Neuronal stem cell (in vitro differentiated cells): ENCODE results near the gene CDCA4. TPM values are rescaled to one million over a fixed set of nuclear protein-coding genes. Genes with fewer than 3 reads are reported as not detected.

Experiments used
- DNase-seq: peaks from one replicate; pipeline ENCODE4 v3.0.0-alpha.2; 2013; ENCODE audit warnings: low spot score
- H2AFZ ChIP-seq: one replicate; pipeline ENCODE4 v1.6.1; 2013; ENCODE audit warnings: mild to moderate bottlenecking, low read length, inconsistent platforms
- H2AK5ac ChIP-seq: 2 replicates; pipeline ENCODE4 v1.6.1; 2013; ENCODE audit warnings: low read depth, mild to moderate bottlenecking, inconsistent platforms, low read length, moderate library complexity, mixed read lengths
- H2BK120ac ChIP-seq: 2 replicates; pipeline ENCODE4 v1.6.1; 2013; ENCODE audit warnings: low read depth, mild to moderate bottlenecking, inconsistent platforms, low read length, moderate library complexity, mixed read lengths
- H2BK12ac ChIP-seq: one replicate; pipeline ENCODE4 v1.6.1; 2013; ENCODE audit warnings: low read length, inconsistent platforms
- H2BK15ac ChIP-seq: 2 replicates; pipeline ENCODE4 v1.6.1; 2013; ENCODE audit warnings: mild to moderate bottlenecking, low read length, inconsistent platforms, mixed read lengths
- H2BK5ac ChIP-seq: one replicate; pipeline ENCODE4 v1.6.1; 2013; ENCODE audit warnings: inconsistent platforms, mild to moderate bottlenecking, low read length, moderate library complexity
- H3K14ac ChIP-seq: one replicate; pipeline ENCODE4 v1.6.1; 2013; ENCODE audit warnings: low read length, inconsistent platforms
- H3K18ac ChIP-seq: 2 replicates; pipeline ENCODE4 v1.6.1; 2013; ENCODE audit warnings: low read length, inconsistent platforms
- H3K23ac ChIP-seq: 2 replicates; pipeline ENCODE4 v1.6.1; 2013; ENCODE audit warnings: low read depth, mild to moderate bottlenecking, mixed read lengths, low read length, inconsistent platforms; ENCODE audit not compliant: poor library complexity
- H3K27ac ChIP-seq: replicated peaks from 3 replicates; pipeline ENCODE4 v1.5.1; 2013; ENCODE audit warnings: low read length, inconsistent platforms
- H3K27me3 ChIP-seq, 3 experiments: 2 replicates each; pipeline ENCODE4 v1.6.1; 2013; ENCODE audit warnings: low read length in 3 of 3, mild to moderate bottlenecking in 2 of 3, inconsistent platforms in 1 of 3, low read depth in 1 of 3, mixed read lengths in 1 of 3, moderate library complexity in 1 of 3; ENCODE audit not compliant: control insufficient read depth in 3 of 3, insufficient read depth in 3 of 3
- H3K36me3 ChIP-seq, 2 donors: replicated peaks in 1 of 2; 2 replicates each; pipeline ENCODE4 v1.6.1; 2013; ENCODE audit warnings: low read length in 2 of 2; ENCODE audit not compliant: control insufficient read depth in 2 of 2, insufficient read depth in 2 of 2
- H3K4ac ChIP-seq: 2 replicates; pipeline ENCODE4 v1.6.1; 2013; ENCODE audit warnings: inconsistent platforms, mild to moderate bottlenecking, low read length, moderate library complexity
- H3K4me1 ChIP-seq, 2 donors: 1 replicate in 1 of 2; 2 replicates in 1 of 2; pipeline ENCODE4 v1.6.1; 2013; ENCODE audit warnings: low read length in 2 of 2, low read depth in 1 of 2; ENCODE audit not compliant: control insufficient read depth in 2 of 2, insufficient read depth in 1 of 2
- H3K4me2 ChIP-seq: one replicate; pipeline ENCODE4 v1.6.1; 2013; ENCODE audit warnings: mild to moderate bottlenecking, low read length, inconsistent platforms; ENCODE audit not compliant: insufficient read depth, poor library complexity, severe bottlenecking
- H3K4me3 ChIP-seq, 2 donors: 2 replicates each; pipeline ENCODE4 v1.5.1; 2013; ENCODE audit warnings: low read length in 2 of 2, mild to moderate bottlenecking in 2 of 2, inconsistent platforms in 1 of 2, moderate library complexity in 1 of 2
- H3K79me1 ChIP-seq: one replicate; pipeline ENCODE4 v1.6.1; 2013; ENCODE audit warnings: low read depth, mild to moderate bottlenecking, inconsistent platforms, low read length, moderate library complexity
- H3K9ac ChIP-seq: one replicate; pipeline ENCODE4 v1.6.1; 2013; ENCODE audit warnings: mild to moderate bottlenecking, low read depth, low read length, inconsistent platforms; ENCODE audit not compliant: poor library complexity
- H3K9me3 ChIP-seq, 2 donors: replicated peaks in 1 of 2; 2 replicates each; pipeline versions ENCODE3 to v1.6.1; 2013; ENCODE audit warnings: low read length in 2 of 2, mild to moderate bottlenecking in 2 of 2, inconsistent platforms in 1 of 2, low read depth in 1 of 2, mixed read lengths in 1 of 2, moderate library complexity in 1 of 2; ENCODE audit not compliant: control insufficient read depth in 2 of 2, insufficient read depth in 1 of 2
- H4K8ac ChIP-seq: one replicate; pipeline ENCODE4 v1.6.1; 2013; ENCODE audit warnings: low read depth, mild to moderate bottlenecking, inconsistent platforms, low read length, moderate library complexity
- H4K91ac ChIP-seq: one replicate; pipeline ENCODE4 v1.6.1; 2013; ENCODE audit warnings: low read length, low read depth, mild to moderate bottlenecking, inconsistent platforms; ENCODE audit not compliant: poor library complexity
- WGBS, 2 donors: extraction: QIAGEN DNeasy Blood & Tissue Kit; methylation state at CpG; one replicate each; pipeline ENCODE4 v1.1.7; 2013; ENCODE audit warnings: missing lambda C conversion rate in 2 of 2, mixed read lengths in 1 of 2; ENCODE audit not compliant: insufficient read length in 2 of 2, insufficient replicate concordance in 1 of 2; ENCODE audit errors: extremely low coverage in 2 of 2; 5-methylcytosine and 5-hydroxymethylcytosine counted together
- polyA plus RNA-seq, 2 experiments: library from polyadenylated mRNA; stranded (reverse); fragments of 200-250 nt; gene quantifications; one replicate each; pipeline ENCODE4 v1.2.3, GENCODE V29; 2013

The CDCA4 gene
- polyA plus RNA-seq (2013, experiment 1 of 2), result 46.0 TPM
- 45.5 TPM for polyA plus RNA-seq (2013, experiment 2 of 2)

DNA sequence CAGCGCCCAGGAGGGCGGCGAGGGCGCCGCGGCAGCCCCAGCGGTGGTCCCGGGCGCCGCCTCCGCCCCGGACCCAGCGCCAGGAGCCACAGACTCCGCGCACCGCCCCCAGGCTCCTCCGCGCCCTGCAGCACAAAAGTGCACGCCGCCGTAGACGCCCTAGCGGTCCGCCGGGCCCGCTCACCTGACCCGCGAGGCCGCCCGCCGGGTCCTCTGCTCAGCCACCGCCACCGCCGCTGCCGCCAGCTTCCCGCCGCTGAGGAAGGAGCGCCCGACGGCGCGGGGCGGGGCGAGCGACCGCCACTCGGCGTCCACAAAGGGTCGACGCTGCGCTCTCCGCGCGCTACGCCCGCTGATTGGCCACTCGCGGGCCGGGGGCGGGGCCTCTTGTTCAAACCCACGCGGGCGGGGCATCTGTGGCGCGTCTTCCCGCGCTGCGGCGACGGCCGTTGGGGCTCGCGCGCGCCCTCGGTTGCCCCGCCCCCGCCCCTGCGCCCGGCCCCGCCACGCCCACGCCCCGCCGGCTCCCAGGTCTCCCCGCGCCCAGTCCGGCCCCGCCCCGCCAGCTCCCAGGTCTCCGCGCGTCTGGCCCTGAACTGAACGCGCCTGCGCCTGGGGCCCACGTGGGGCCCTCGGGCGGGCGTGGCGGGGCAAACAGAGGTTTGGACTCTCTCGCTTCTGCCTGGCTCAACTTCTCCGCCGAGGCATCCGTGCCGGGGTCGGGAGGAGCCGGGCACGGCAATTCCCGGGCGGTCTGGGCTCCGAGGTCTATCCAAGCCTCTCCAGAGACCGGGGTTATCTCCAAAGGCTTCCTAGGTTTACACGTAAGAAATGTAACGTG is at the start of gene CDCA4:
TSS of gene CDCA4 (minus strand) at position 269 of the 841 bp plus-strand sequence. CDS start 9,154 bp downstream, outside the sequence.
- no peak within 1 kb of the TSS for H2BK120ac ChIP-seq
- no CpG with 5 or more reads among the region's 115 CpGs for WGBS, 2 donors
- H2BK12ac ChIP-seq, result no peak within 1 kb of the TSS
- H3K27ac ChIP-seq, result peak within 1 kb of the TSS; percentile 92
- peaks cover 9 to 37% of the 10 kb centered on the region in 2 donors for H3K36me3 ChIP-seq
- no peaks in the 10 kb centered on the region for H3K27me3 ChIP-seq
- peaks cover 3% of the 10 kb centered on the region for H3K79me1 ChIP-seq
- peaks cover 11 to 14% of the 10 kb centered on the region in 2 donors for H3K4me1 ChIP-seq
- H3K9me3 ChIP-seq, result no peaks in the 10 kb centered on the region
- DNase-seq, result peak; percentile 98
- H3K4ac ChIP-seq, result peak within 1 kb of the TSS; percentile 39
- H4K8ac ChIP-seq, result no peak within 1 kb of the TSS
- H3K9ac ChIP-seq, result peak within 1 kb of the TSS; percentile 98
- peak within 1 kb of the TSS; percentile 92 for H3K14ac ChIP-seq
- H2BK15ac ChIP-seq, result peak within 1 kb of the TSS; percentile 86
- H2AFZ ChIP-seq, result peak within 1 kb of the TSS; percentile 97
- peak within 1 kb of the TSS; percentile 95 for H2AK5ac ChIP-seq
- H2BK5ac ChIP-seq, result peak within 1 kb of the TSS; percentile 91
- H3K4me3 ChIP-seq, result peak within 1 kb of the TSS; percentile 94 to 99
- peak within 1 kb of the TSS; percentile 94 for H3K23ac ChIP-seq
- H3K18ac ChIP-seq, result peak within 1 kb of the TSS; percentile 98
- H3K4me2 ChIP-seq, result peak within 1 kb of the TSS; percentile 63
- no peak within 1 kb of the TSS for H4K91ac ChIP-seq

GRCh38 chr14:105069871-105070759 is 49.2 kb upstream of the CDCA4 start:
- Histone ChIP-seq H2BK15ac (peak overlapping the region; percentile 2), H3K9ac (no peak overlapping the region), H3K4me1 (peaks cover 5% of the 10 kb centered on the region in 2 donors), H3K27me3 (peaks cover 0 to 6% (median 0%) of the 10 kb centered on the region in 3 experiments), H3K27ac (no peak overlapping the region), H3K18ac (peak overlapping the region; percentile 32), H3K36me3 (no peaks in the 10 kb centered on the region), H2BK120ac (no peak overlapping the region), H2BK5ac (peak overlapping the region; percentile 3), H3K4me3 (no peak overlapping the region), H4K91ac (no peak overlapping the region), H2AFZ (no peak overlapping the region), H3K9me3 (no peaks in the 10 kb centered on the region), H3K4me2 (no peak overlapping the region), H4K8ac (no peak overlapping the region), H2BK12ac (no peak overlapping the region), H3K14ac (no peak overlapping the region), H2AK5ac (no peak overlapping the region), H3K79me1 (no peaks in the 10 kb centered on the region), H3K23ac (no peak overlapping the region), H3K4ac (no peak overlapping the region)
- no CpG with 5 or more reads among the region's 20 CpGs for WGBS, 2 donors
- no peak for DNase-seq

- no peak overlapping the region for H3K27ac ChIP-seq
- no peak for DNase-seq
- H3K27me3 ChIP-seq, result peaks cover 0 to 6% (median 0%) of the 10 kb centered on the region in 3 experiments
- H2BK12ac ChIP-seq, result no peak overlapping the region
- no peak overlapping the region for H2BK120ac ChIP-seq
- H2BK15ac ChIP-seq, result no peak overlapping the region
- H3K4me2 ChIP-seq, result no peak overlapping the region
- H3K23ac ChIP-seq, result no peak overlapping the region
- H4K8ac ChIP-seq, result no peak overlapping the region
- no peak overlapping the region for H3K4ac ChIP-seq
- H2AK5ac ChIP-seq, result no peak overlapping the region
- H3K4me3 ChIP-seq, result no peak overlapping the region
- no peaks in the 10 kb centered on the region for H3K36me3 ChIP-seq
- H2BK5ac ChIP-seq, result no peak overlapping the region
- no peak overlapping the region for H2AFZ ChIP-seq
- H3K18ac ChIP-seq, result no peak overlapping the region
- no peak overlapping the region for H3K14ac ChIP-seq
- H3K9me3 ChIP-seq, result no peaks in the 10 kb centered on the region
- H3K9ac ChIP-seq, result no peak overlapping the region
- no CpG with 5 or more reads among the region's 10 CpGs for WGBS, 2 donors
- H3K4me1 ChIP-seq, result peaks cover 6 to 10% of the 10 kb centered on the region in 2 donors
- no peaks in the 10 kb centered on the region for H3K79me1 ChIP-seq
- H4K91ac ChIP-seq, result no peak overlapping the region
Measured at GRCh38 chr14:105069522-105069870, 48.6 kb upstream of the CDCA4 start.
